ENCODE measurements around the gene LRRC61. TPM values are rescaled to one million over a fixed set of nuclear protein-coding genes. Genes with fewer than 3 reads are reported as not detected.

Gene LRRC61
- total and polyA plus RNA-seq, 7 donors = 0.88 to 4.4 (median 3.3) TPM

- Histone ChIP-seq H3K27ac (peak overlapping the region; percentile 50), H3K36me3 (ENCODE audit: insufficient read depth in 1 of 2, low read depth in 1 of 2) (no peaks in the 10 kb centered on the region), H3K27me3 (ENCODE audit: insufficient read depth in 3 of 3, low read length in 2 of 3) (no peaks in the 10 kb centered on the region), H3K9me3 (no peaks in the 10 kb centered on the region), H3K4me3 (no peak overlapping the region), H3K4me1 (peaks cover 18% of the 10 kb centered on the region)
- TF ChIP-seq CTCF (IDR thresholded peaks at IDR 0.05) = no peak
- peak in 2 of 4 donors; percentile 18 to 53 for ATAC-seq
- DNase-seq = no peak
- intact Hi-C loops (cut with DNase I) = loop anchor here in 1 of 2 donors (2.0 kb wide), 2 partner anchors 31 to 63 kb away; no protein-coding TSS in a partner anchor
- WGBS, 3 donors = 81 to 86% (median 82%) methylated on average over 13 of the region's 13 CpGs
These were observed 34.7 kb downstream of the LRRC61 start for GRCh38 chr7:150357771-150358427.

GRCh38 chr7:150358433-150358832, 35.3 kb downstream of the LRRC61 start:
- Histone ChIP-seq H3K4me1 (peaks cover 18% of the 10 kb centered on the region), H3K9me3 (no peaks in the 10 kb centered on the region), H3K4me3 (no peak overlapping the region), H3K27ac (no peak overlapping the region), H3K36me3 (ENCODE audit: insufficient read depth in 1 of 2, low read depth in 1 of 2) (no peaks in the 10 kb centered on the region), H3K27me3 (ENCODE audit: insufficient read depth in 3 of 3, low read length in 2 of 3) (no peaks in the 10 kb centered on the region)
- no peak for TF ChIP-seq CTCF (IDR thresholded peaks at IDR 0.05)
- ATAC-seq (no peak), DNase-seq (no peak)
- WGBS, 3 donors = 93 to 98% (median 96%) methylated on average over 4 of the region's 4 CpGs
- intact Hi-C loops (cut with DNase I) = loop anchor here in 1 of 2 donors (2.0 kb wide), 1 partner anchor 30 kb away; no protein-coding TSS in a partner anchor

- H3K9me3 ChIP-seq = no peaks in the 10 kb centered on the region
- 93 to 94% (median 93%) methylated on average over 4 of the region's 4 CpGs for WGBS, 3 donors
- no peak overlapping the region for H3K27ac ChIP-seq
- no peak overlapping the region for H3K4me3 ChIP-seq
- intact Hi-C loops (cut with DNase I) = loop anchor here in 1 of 2 donors (2.0 kb wide), 1 partner anchor 30 kb away; no protein-coding TSS in a partner anchor
- ATAC-seq (no peak), DNase-seq (no peak)
- H3K36me3 ChIP-seq (ENCODE audit: insufficient read depth in 1 of 2, low read depth in 1 of 2) = no peaks in the 10 kb centered on the region
- no peaks in the 10 kb centered on the region for H3K27me3 ChIP-seq (ENCODE audit: insufficient read depth in 3 of 3, low read length in 2 of 3)
- H3K4me1 ChIP-seq = peaks cover 19% of the 10 kb centered on the region
- TF ChIP-seq CTCF (IDR thresholded peaks at IDR 0.05) = no peak
These were observed 36.0 kb downstream of the LRRC61 start for GRCh38 chr7:150358988-150359621.

GRCh38 chr7:150359622-150360362, 36.6 kb downstream of the LRRC61 start:
- no peaks in the 10 kb centered on the region for H3K36me3 ChIP-seq (ENCODE audit: insufficient read depth in 1 of 2, low read depth in 1 of 2)
- H3K4me1 ChIP-seq = peaks cover 26% of the 10 kb centered on the region
- no peaks in the 10 kb centered on the region for H3K27me3 ChIP-seq (ENCODE audit: insufficient read depth in 3 of 3, low read length in 2 of 3)
- WGBS, 3 donors = 97 to 98% (median 98%) methylated on average over 2 of the region's 2 CpGs
- no peaks in the 10 kb centered on the region for H3K9me3 ChIP-seq
- intact Hi-C loops (cut with DNase I) = loop anchor here (2.0 to 5.0 kb wide), 2 partner anchors 29 to 38 kb away; no protein-coding TSS in a partner anchor
- H3K27ac ChIP-seq = no peak overlapping the region
- H3K4me3 ChIP-seq = no peak overlapping the region
- no peak for DNase-seq
- no peak for ATAC-seq
- TF ChIP-seq CTCF (IDR thresholded peaks at IDR 0.05) = no peak

All from psoas muscle (tissue), 8 donors.